Skeletal muscle cell (primary cell): ENCODE measurements around the gene POTED.
"Not testable (repeated sequence)": the region's sequence is repeated elsewhere in the genome, so short reads cannot be mapped to it uniquely, and the experiment has no call there.

ENCODE experiments used
- DNase-seq: peaks from one replicate; pipeline ENCODE4 v3.0.0-alpha.2; 2010; ENCODE audit warnings: low read depth
- H3K4me3 ChIP-seq: 2 replicates; pipeline ENCODE4 v1.5.1; 2011; ENCODE audit warnings: low read depth, mild to moderate bottlenecking, control low read depth, low read length, moderate library complexity

The POTED gene

GRCh38 chr21:13609477-13609876, at the start of gene POTED:
Gene POTED (plus strand): TSS chr21:13609777. CDS start chr21:13610229, 452 bp downstream.
- DNase-seq, H3K4me3 ChIP-seq: not testable (repeated sequence)

- not testable (repeated sequence) for H3K4me3 ChIP-seq, DNase-seq
These were observed 40.5 kb downstream of the POTED start for GRCh38 chr21:13650101-13650500.

GRCh38 chr21:13651746-13652145, 42.2 kb downstream of the POTED start:
- not testable (repeated sequence) for DNase-seq, H3K4me3 ChIP-seq
